Stimulated activated CD4-positive, alpha-beta T cell treated with anti-CD3 and anti-CD28 coated beads, TNF-alpha, amount 100 ng/mL, for 1 hour (primary cell): ENCODE results near the gene C10orf67.

ENCODE experiments used
- DNase-seq, 3 donors: peaks; one replicate each; pipeline ENCODE4 v3.0.0-alpha.2; 2020; ENCODE audit warnings: low read depth in 3 of 3, low spot score in 1 of 3

Gene C10orf67

GRCh38 chr10:23174074-23174976, 170.3 kb downstream of the C10orf67 start:
- DNase-seq: no peak

- no peak for DNase-seq
Observed at GRCh38 chr10:23173214-23174073, 171.2 kb downstream of the C10orf67 start.

GRCh38 chr10:23172429-23173213, 172.0 kb downstream of the C10orf67 start:
- DNase-seq: no peak

GRCh38 chr10:23171232-23171876, 173.2 kb downstream of the C10orf67 start:
- no peak for DNase-seq

DNA sequence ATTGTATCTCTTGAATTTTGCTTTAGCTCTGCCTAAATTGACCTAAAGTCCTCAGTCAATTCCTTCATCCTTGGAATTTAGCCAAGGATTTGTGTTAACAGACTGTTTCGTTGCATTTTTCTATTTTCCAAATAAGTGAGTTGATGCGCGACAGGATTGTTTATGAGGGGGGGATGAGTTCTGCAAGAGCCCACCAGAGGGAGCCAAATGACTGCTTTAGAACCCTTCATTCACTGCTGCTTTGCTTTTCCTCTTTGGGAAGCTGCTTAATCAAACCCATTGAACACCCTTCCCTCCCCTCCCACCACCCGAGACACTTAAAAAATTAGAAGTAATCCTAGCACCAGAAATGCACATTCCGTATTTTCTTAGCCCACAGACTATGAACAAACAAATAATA, 186.2 kb downstream of the C10orf67 start:
- peak in 1 of 3 donors; percentile 10 for DNase-seq

- no peak for DNase-seq
Observed at GRCh38 chr10:23157691-23158369, 186.8 kb downstream of the C10orf67 start.

- no peak for DNase-seq
Observed at GRCh38 chr10:23157239-23157681, 187.3 kb downstream of the C10orf67 start.

DNA sequence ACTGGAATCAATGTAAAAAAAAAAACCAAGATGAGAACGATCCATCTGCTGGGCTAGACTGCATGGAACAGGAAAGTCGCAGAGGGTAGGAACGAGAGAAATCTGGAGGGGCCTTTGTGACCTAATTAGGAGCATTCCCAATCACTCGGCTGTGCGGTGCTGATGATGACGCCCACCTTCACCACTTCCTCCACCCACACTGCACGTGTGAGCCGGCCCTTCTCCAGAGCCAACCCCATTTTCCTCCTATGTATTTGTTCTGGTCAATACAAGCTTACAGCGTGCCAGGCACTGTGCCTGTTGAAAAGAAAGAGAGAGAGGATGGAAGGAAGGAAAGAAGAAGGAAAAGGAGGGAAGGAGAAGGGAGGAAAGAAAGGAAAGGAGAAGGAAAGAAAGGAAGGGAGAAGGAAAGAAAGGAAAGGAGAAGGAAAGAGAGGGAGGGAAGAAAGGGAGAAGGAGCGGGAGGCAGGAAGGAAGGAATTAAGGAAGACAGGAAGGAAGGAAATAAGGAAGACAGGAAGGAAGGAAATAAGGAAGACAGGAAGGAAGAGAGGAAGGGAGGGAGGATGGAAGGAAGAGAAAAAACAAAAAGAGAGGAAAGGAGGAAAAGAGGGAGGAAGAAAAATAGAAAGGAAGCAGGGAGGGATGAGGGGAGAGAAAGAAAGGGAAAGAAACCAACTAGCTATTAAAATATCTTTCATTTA, 188.0 kb downstream of the C10orf67 start:
- DNase-seq: no peak

- DNase-seq: no peak
Observed at GRCh38 chr10:23155169-23155568, 189.4 kb downstream of the C10orf67 start.
